Thoracic aorta (tissue), 2 donors: ENCODE measurements around the gene PDK2. TPM values are rescaled to one million over a fixed set of nuclear protein-coding genes. Genes with fewer than 3 reads are reported as not detected.

Experiments used
- ATAC-seq: fragments of 150-250 bp; one replicate; pipeline ENCODE4 v1.8.0; 2017; ENCODE audit warnings: low read depth; ENCODE audit not compliant: insufficient number of reproducible peaks, low FRiP score
- DNase-seq: peaks from one replicate; pipeline ENCODE4 v3.0.0-alpha.2; 2020; ENCODE audit warnings: low spot score
- H3K27ac ChIP-seq, 2 donors: fragments of 200-600 bp; sonication (generic); 1 replicate in 1 of 2; 2 replicates in 1 of 2; pipeline ENCODE4 v1.5.1; 2016; ENCODE audit warnings: mild to moderate bottlenecking in 2 of 2, moderate library complexity in 2 of 2
- H3K27me3 ChIP-seq: fragments of 200-600 bp; sonication (generic); replicated peaks from 2 replicates; pipeline ENCODE4 v1.6.0; 2016; ENCODE audit warnings: mild to moderate bottlenecking; ENCODE audit not compliant: insufficient read depth
- H3K36me3 ChIP-seq: fragments of 200-600 bp; sonication (generic); one replicate; pipeline ENCODE4 v1.5.1; 2016
- H3K4me1 ChIP-seq, 2 donors: fragments of 200-600 bp; sonication (generic); 1 replicate in 1 of 2; 2 replicates in 1 of 2; pipeline versions ENCODE4 v1.5.1 to v1.6.0; 2016; ENCODE audit warnings: low read depth in 2 of 2, mild to moderate bottlenecking in 1 of 2; ENCODE audit not compliant: control insufficient read depth in 1 of 2
- H3K4me3 ChIP-seq: fragments of 200-600 bp; sonication (generic); 2 replicates; pipeline ENCODE4 v1.5.1; 2016; ENCODE audit warnings: mild to moderate bottlenecking
- H3K9me3 ChIP-seq: fragments of 200-600 bp; sonication (generic); 2 replicates; pipeline ENCODE4 v1.5.1; 2016
- total RNA-seq, 2 donors: library from RNA; depleted of rRNA; stranded (reverse); fragments of >200 nt; gene quantifications; one replicate each; pipeline versions ENCODE4 v1.1.0 to v1.2.3, GENCODE V29; 2016
- TF ChIP-seq, protein P1 (sequence below): fragments of 200-600 bp; sonication (generic); IDR thresholded peaks from one replicate; pipeline ENCODE4 v1.5.1; 2019; ENCODE audit warnings: antibody characterized with exemption

The PDK2 gene
- total RNA-seq, 2 donors from 2014 or later: 35.5 to 74.9 TPM

DNA sequence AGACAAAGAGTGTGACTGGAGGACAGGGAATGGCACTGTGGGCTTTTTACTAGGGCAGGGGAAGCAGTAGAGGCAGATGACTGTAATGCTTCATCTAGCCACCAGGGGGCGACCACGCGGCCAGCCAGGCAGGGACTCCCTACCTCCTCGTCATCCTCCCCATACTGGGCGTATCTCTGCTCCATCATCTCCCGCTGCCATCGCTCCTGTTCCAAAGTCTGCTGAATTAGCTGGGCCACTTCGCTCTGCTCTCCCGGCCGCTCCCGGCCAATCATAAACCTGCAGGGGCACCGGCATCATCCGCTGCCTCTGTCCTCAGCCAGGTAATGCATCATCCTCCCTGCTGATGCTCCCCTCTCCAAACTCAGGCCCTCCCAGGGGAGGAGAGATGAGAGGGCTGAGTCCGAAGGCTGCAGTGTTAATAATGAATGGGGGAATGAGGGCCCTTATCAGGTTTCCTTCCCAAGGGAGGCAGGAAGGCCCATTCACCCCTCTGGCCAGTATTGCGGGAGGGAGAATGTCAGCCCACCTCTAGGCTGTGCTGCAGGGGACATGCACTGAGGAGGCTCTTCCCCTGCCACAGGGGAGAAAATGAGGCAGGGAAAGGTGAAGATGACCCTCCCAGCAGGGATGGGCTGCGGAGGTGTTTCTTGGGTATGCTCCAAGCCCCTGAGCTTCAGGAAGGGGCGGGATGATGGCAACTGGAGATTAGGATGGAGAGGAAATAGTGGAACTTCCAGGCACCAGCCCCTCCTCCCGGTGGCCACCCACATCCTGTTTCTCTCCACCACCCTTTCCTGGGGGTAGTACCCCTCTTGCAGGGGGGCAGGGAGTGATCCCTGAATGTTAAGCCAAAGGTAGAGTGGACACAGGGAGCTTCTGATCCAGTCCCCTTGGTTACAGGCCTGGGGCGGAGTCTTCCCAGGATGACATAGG is 45.1 kb downstream of the PDK2 start:
- Histone ChIP-seq H3K4me3 (no peak overlapping the region), H3K27ac (peak overlapping the region; percentile 41 to 64), H3K9me3 (no peaks in the 10 kb centered on the region), H3K27me3 (no peaks in the 10 kb centered on the region), H3K36me3 (peaks cover 86% of the 10 kb centered on the region), H3K4me1 (peaks cover 15 to 19% of the 10 kb centered on the region in 2 donors)
- TF ChIP-seq, protein P1, sequence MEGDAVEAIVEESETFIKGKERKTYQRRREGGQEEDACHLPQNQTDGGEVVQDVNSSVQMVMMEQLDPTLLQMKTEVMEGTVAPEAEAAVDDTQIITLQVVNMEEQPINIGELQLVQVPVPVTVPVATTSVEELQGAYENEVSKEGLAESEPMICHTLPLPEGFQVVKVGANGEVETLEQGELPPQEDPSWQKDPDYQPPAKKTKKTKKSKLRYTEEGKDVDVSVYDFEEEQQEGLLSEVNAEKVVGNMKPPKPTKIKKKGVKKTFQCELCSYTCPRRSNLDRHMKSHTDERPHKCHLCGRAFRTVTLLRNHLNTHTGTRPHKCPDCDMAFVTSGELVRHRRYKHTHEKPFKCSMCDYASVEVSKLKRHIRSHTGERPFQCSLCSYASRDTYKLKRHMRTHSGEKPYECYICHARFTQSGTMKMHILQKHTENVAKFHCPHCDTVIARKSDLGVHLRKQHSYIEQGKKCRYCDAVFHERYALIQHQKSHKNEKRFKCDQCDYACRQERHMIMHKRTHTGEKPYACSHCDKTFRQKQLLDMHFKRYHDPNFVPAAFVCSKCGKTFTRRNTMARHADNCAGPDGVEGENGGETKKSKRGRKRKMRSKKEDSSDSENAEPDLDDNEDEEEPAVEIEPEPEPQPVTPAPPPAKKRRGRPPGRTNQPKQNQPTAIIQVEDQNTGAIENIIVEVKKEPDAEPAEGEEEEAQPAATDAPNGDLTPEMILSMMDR: peak; percentile 98
- peak; percentile 34 for ATAC-seq
- no peak for DNase-seq

- Histone ChIP-seq H3K4me3 (no peak overlapping the region), H3K4me1 (peaks cover 25 to 29% of the 10 kb centered on the region in 2 donors), H3K36me3 (peaks cover 81% of the 10 kb centered on the region), H3K27me3 (no peaks in the 10 kb centered on the region), H3K27ac (no peak overlapping the region), H3K9me3 (no peaks in the 10 kb centered on the region)
- DNase-seq (no peak), ATAC-seq (no peak)
- TF ChIP-seq, protein P1: no peak
These were observed 46.0 kb downstream of the PDK2 start for GRCh38 chr17:50141026-50141744.

- ATAC-seq: no peak
- no peak for DNase-seq
- Histone ChIP-seq H3K4me3 (no peak overlapping the region), H3K27me3 (no peaks in the 10 kb centered on the region), H3K27ac (no peak overlapping the region), H3K9me3 (no peaks in the 10 kb centered on the region), H3K36me3 (peaks cover 75% of the 10 kb centered on the region), H3K4me1 (peaks cover 30 to 34% of the 10 kb centered on the region in 2 donors)
- TF ChIP-seq, protein P1: no peak
These were observed 46.6 kb downstream of the PDK2 start for GRCh38 chr17:50141745-50142110.

DNA sequence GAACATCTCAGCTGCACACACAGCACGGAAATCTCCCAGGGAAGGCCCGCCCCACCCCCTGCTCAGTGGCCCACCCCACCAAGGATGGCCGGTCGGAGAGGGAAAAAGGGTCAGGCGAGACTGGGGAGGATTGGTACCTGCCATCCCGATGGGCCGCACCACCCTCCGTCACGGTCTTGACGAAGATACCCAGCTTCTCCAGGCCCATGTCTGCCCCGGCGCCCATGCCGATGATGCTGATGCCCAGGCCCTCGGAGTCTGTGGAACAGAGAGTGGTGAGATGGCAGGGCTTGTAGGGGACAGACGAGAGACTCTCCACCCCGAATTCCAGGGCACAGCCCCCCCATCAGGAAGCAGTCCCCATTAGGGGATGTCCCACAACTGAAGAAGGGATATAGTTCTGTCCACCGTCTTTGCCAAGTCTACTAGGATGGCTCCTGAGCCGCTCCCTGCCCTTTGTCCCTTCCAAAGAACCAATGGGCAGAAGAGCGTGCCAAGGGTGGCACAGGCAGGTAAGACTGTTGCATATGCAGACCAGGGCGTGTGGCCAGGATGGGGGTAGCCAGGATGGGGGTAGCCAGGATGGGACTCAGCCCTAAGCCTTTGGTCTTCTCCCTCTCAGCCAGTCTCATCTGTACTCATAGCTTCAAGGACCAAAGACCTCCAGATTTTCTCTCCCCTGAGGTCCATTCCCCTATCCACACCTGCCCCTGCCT is 48.5 kb downstream of the PDK2 start:
- Histone ChIP-seq H3K27ac (no peak overlapping the region), H3K36me3 (peaks cover 56% of the 10 kb centered on the region), H3K4me1 (peaks cover 40 to 52% of the 10 kb centered on the region in 2 donors), H3K4me3 (no peak overlapping the region), H3K9me3 (no peaks in the 10 kb centered on the region), H3K27me3 (no peaks in the 10 kb centered on the region)
- TF ChIP-seq, protein P1: no peak
- DNase-seq (no peak), ATAC-seq (no peak)

GRCh38 chr17:50144355-50144754 is 49.2 kb downstream of the PDK2 start:
- Histone ChIP-seq H3K4me3 (no peak overlapping the region), H3K27ac (peak overlapping the region; percentile 90 to 92), H3K9me3 (no peaks in the 10 kb centered on the region), H3K27me3 (no peaks in the 10 kb centered on the region), H3K36me3 (peaks cover 49% of the 10 kb centered on the region), H3K4me1 (peaks cover 40 to 52% of the 10 kb centered on the region in 2 donors)
- DNase-seq (no peak), ATAC-seq (no peak)
- TF ChIP-seq, protein P1: no peak
